Vagina (tissue), 2 donors: ENCODE results near the gene ZAP70. TPM values are rescaled to one million over a fixed set of nuclear protein-coding genes. Genes with fewer than 3 reads are reported as not detected.
"Not testable (repeated sequence)": the region's sequence is repeated elsewhere in the genome, so short reads cannot be mapped to it uniquely, and the experiment has no call there.

ENCODE experiments used
- DNase-seq, 2 donors: peaks; one replicate each; pipeline ENCODE4 v3.0.0-alpha.2; 2017; ENCODE audit errors: extremely low spot score in 2 of 2
- H3K27ac ChIP-seq: fragments of 200-600 bp; sonication (generic); one replicate; pipeline ENCODE4 v1.5.1; 2019
- H3K27me3 ChIP-seq: fragments of 200-600 bp; sonication (generic); one replicate; pipeline ENCODE4 v1.5.1; 2019
- H3K36me3 ChIP-seq, 2 donors: fragments of 200-600 bp; sonication (generic); one replicate each; pipeline ENCODE4 v1.5.1; 2017 to 2019
- H3K4me1 ChIP-seq: fragments of 200-600 bp; sonication (generic); one replicate; pipeline ENCODE4 v1.5.1; 2019
- H3K4me3 ChIP-seq, 2 donors: fragments of 200-600 bp; sonication (generic); 1 replicate in 1 of 2; 2 replicates in 1 of 2; pipeline ENCODE4 v1.5.1; 2016 to 2019
- H3K9me3 ChIP-seq: fragments of 200-600 bp; sonication (generic); one replicate; pipeline ENCODE4 v1.5.1; 2019
- POLR2A ChIP-seq, 2 donors: fragments of 450-650 bp; IDR thresholded peaks; one replicate each; pipeline ENCODE4 v1.6.1; 2017; ENCODE audit warnings: antibody characterized with exemption in 2 of 2, mild to moderate bottlenecking in 2 of 2, moderate library complexity in 2 of 2
- POLR2AphosphoS5 ChIP-seq, 2 donors: sonication (generic); formaldehyde crosslinking; IDR thresholded peaks; one replicate each; pipeline ENCODE4 v1.9.0; 2017; ENCODE audit warnings: antibody characterized with exemption in 2 of 2, mild to moderate bottlenecking in 2 of 2, low read depth in 1 of 2; ENCODE audit not compliant: insufficient read depth in 1 of 2
- intact Hi-C: fragments of 100-400 bp; cut with DNase I; formaldehyde crosslinking; loops from one replicate; pipeline ENCODE4 v1.15.1; 2023
- total RNA-seq: library from RNA; depleted of rRNA; stranded (reverse); fragments of >200 nt; gene quantifications from one replicate; pipeline ENCODE4 v1.2.3, GENCODE V29; 2016
- TF ChIP-seq, protein P1 (sequence below), 3 experiments: fragments of 450-650 bp in 2 of 3; fragments of 200-600 bp in 1 of 3; sonication (generic) in 1 of 3; IDR thresholded peaks; one replicate each; pipeline ENCODE4 v1.5.1; 2017 to 2019; ENCODE audit warnings: antibody characterized with exemption in 3 of 3, mild to moderate bottlenecking in 2 of 3, moderate library complexity in 2 of 3

The ZAP70 gene
- total RNA-seq, 1 donor from 2014 or later, result 16.7 TPM

GRCh38 chr2:97675430-97676113 is 37.8 kb upstream of the ZAP70 start:
- no peaks in the 10 kb centered on the region for H3K9me3 ChIP-seq
- intact Hi-C loops, result no loop called here
- no peaks in the 10 kb centered on the region for H3K36me3 ChIP-seq
- no peaks in the 10 kb centered on the region for H3K27me3 ChIP-seq
- no peaks in the 10 kb centered on the region for H3K4me1 ChIP-seq
- TF ChIP-seq POLR2AphosphoS5 (IDR thresholded peaks at IDR 0.05; ENCODE audit: insufficient read depth in 1 of 2, low read depth in 1 of 2) (no peak), POLR2A (IDR thresholded peaks at IDR 0.05) (no peak)
- TF ChIP-seq, protein P1, sequence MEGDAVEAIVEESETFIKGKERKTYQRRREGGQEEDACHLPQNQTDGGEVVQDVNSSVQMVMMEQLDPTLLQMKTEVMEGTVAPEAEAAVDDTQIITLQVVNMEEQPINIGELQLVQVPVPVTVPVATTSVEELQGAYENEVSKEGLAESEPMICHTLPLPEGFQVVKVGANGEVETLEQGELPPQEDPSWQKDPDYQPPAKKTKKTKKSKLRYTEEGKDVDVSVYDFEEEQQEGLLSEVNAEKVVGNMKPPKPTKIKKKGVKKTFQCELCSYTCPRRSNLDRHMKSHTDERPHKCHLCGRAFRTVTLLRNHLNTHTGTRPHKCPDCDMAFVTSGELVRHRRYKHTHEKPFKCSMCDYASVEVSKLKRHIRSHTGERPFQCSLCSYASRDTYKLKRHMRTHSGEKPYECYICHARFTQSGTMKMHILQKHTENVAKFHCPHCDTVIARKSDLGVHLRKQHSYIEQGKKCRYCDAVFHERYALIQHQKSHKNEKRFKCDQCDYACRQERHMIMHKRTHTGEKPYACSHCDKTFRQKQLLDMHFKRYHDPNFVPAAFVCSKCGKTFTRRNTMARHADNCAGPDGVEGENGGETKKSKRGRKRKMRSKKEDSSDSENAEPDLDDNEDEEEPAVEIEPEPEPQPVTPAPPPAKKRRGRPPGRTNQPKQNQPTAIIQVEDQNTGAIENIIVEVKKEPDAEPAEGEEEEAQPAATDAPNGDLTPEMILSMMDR (IDR thresholded peaks at IDR 0.05), result no peak
- H3K27ac ChIP-seq, result no peak overlapping the region
- H3K4me3 ChIP-seq, result no peak overlapping the region
- no peak for DNase-seq

- Histone ChIP-seq H3K4me3 (no peak overlapping the region), H3K9me3 (no peaks in the 10 kb centered on the region), H3K36me3 (no peaks in the 10 kb centered on the region), H3K27ac (no peak overlapping the region), H3K27me3 (no peaks in the 10 kb centered on the region), H3K4me1 (no peaks in the 10 kb centered on the region)
- intact Hi-C loops, result no loop called here
- TF ChIP-seq POLR2A (IDR thresholded peaks at IDR 0.05), result no peak
- TF ChIP-seq POLR2AphosphoS5 (IDR thresholded peaks at IDR 0.05; ENCODE audit: insufficient read depth in 1 of 2, low read depth in 1 of 2), result no peak
- no peak for DNase-seq
These were observed 36.8 kb upstream of the ZAP70 start for GRCh38 chr2:97676620-97677019.

- no peaks in the 10 kb centered on the region for H3K4me1 ChIP-seq
- H3K36me3 ChIP-seq, result no peaks in the 10 kb centered on the region
- no peaks in the 10 kb centered on the region for H3K9me3 ChIP-seq
- intact Hi-C loops, result no loop called here
- no peaks in the 10 kb centered on the region for H3K27me3 ChIP-seq
- TF ChIP-seq POLR2AphosphoS5 (IDR thresholded peaks at IDR 0.05; ENCODE audit: insufficient read depth in 1 of 2, low read depth in 1 of 2) (no peak), POLR2A (IDR thresholded peaks at IDR 0.05) (no peak)
- TF ChIP-seq, protein P1 (IDR thresholded peaks at IDR 0.05), result no peak
- DNase-seq, result no peak
- no peak overlapping the region for H3K27ac ChIP-seq
- H3K4me3 ChIP-seq, result no peak overlapping the region
These were observed 35.9 kb upstream of the ZAP70 start for GRCh38 chr2:97677480-97677879.

- intact Hi-C loops, result no loop called here
These were observed 35.1 kb upstream of the ZAP70 start for GRCh38 chr2:97678298-97678697.

DNA sequence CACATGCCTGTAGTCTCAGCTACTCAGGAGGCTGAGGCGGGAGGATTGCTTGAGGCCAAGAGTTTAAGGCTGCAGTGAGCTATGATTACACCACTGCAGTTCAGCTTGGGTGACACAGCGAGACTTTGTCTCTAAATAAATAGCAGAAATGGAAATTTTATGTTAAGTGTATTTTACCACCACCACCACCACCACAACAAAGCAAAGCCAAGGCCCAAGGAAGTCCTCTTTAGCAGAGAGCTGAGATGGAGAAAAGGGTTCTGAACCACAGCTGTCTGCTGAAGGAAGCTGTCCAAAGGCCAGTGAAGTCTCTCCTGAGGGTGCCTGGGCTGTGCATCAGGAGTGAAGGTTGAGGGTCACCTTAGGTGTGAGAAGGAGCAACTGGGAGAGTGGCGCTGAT is 26.1 kb upstream of the ZAP70 start:
- H3K27ac ChIP-seq, intact Hi-C loops, H3K27me3 ChIP-seq, DNase-seq, H3K4me3 ChIP-seq, H3K4me1 ChIP-seq, H3K9me3 ChIP-seq, H3K36me3 ChIP-seq: not testable (repeated sequence)

More at GRCh38 chr2:97678298-97678697, 35.1 kb upstream of the ZAP70 start:
- Histone ChIP-seq H3K9me3 (no peaks in the 10 kb centered on the region), H3K4me3 (no peak overlapping the region), H3K36me3 (no peaks in the 10 kb centered on the region), H3K27me3 (no peaks in the 10 kb centered on the region), H3K4me1 (no peaks in the 10 kb centered on the region), H3K27ac (no peak overlapping the region)
- TF ChIP-seq POLR2A (IDR thresholded peaks at IDR 0.05) (no peak), POLR2AphosphoS5 (IDR thresholded peaks at IDR 0.05; ENCODE audit: insufficient read depth in 1 of 2, low read depth in 1 of 2) (no peak)
- TF ChIP-seq, protein P1 (IDR thresholded peaks at IDR 0.05), result no peak
- no peak for DNase-seq

DNA sequence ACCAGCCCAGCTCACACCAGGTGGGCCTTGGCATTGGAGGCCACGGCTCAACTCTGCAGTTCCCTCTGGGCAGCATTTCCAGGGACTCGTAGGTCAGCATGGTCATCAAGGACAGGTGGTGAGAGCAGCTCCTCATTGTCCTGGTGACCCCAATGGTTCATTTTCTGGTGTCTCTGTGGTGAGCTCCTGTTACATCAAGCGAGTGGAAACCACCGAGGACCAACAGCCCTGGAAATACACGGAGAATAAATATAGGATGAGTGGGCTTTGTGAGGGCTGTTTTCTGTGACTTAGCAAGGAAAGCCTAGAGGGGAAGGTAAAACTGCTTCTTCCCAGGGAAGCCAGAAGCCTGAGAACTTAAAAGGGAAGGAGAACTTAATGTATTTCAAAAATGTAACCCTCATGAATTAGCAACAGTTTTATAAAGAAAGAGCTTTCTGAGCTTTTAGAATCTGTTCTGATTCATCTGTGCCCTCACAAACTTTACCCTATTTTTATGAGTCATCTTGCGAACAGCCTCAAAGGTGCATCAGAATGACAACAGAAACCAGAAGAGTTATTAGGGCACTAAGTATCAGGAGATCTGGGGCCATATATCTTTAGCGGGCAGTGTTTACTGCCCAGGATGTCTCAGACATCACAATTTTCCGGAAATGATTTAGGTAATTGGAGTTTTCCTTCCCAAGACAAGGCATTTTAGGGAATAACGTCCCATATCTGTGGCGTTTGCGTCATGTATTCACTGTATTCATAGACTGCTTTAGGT is 25.1 kb upstream of the ZAP70 start:
- Histone ChIP-seq H3K27me3 (no peaks in the 10 kb centered on the region), H3K4me3 (no peak overlapping the region), H3K27ac (no peak overlapping the region), H3K36me3 (no peaks in the 10 kb centered on the region), H3K4me1 (no peaks in the 10 kb centered on the region), H3K9me3 (no peaks in the 10 kb centered on the region)
- intact Hi-C loops, result no loop called here
- TF ChIP-seq, protein P1 (IDR thresholded peaks at IDR 0.05), result no peak
- TF ChIP-seq POLR2A (IDR thresholded peaks at IDR 0.05) (no peak), POLR2AphosphoS5 (IDR thresholded peaks at IDR 0.05; ENCODE audit: insufficient read depth in 1 of 2, low read depth in 1 of 2) (no peak)
- no peak for DNase-seq
